Measurements from ENCODE around the gene PIK3C3.

Gene PIK3C3

DNA sequence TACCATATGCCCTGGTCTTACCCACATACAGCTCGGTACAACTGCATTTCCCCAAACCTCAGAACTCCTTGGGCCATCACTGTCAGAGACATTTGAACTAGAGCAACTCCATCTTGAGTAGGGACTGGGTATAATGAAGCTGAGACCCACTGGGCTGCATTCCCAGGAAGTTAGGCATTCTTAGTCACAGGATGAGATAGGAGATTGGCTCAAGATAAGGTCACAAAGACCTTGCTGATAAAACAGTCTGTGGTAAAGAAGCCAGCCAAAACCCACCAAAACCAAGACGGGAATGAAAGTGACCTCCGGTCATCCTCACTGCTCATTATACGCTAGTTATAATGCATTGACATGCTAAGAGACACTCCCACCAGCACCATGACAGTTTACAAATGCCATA lies 131.3 kb downstream of the PIK3C3 start:
- Histone ChIP-seq H3K9ac (no peak overlapping the region), H2AFZ (ENCODE audit: low read depth) (no peak overlapping the region), H3K4me2 (no peak overlapping the region), H4K20me1 (ENCODE audit: insufficient read depth) (no peaks in the 10 kb centered on the region), H3K36me3 (ENCODE audit: insufficient read depth) (peaks cover 3% of the 10 kb centered on the region; the same call in 1 of the 2 replicates), H3K27me3 (ENCODE audit: insufficient read depth, low read depth) (no peaks in the 10 kb centered on the region), H3K4me1 (ENCODE audit: low read depth, poor library complexity, severe bottlenecking) (no peaks in the 10 kb centered on the region), H3K79me2 (ENCODE audit: insufficient read depth, low read depth) (no peaks in the 10 kb centered on the region), H3K27ac (no peak overlapping the region), H3K4me3 (IDR thresholded peaks at IDR 0.05; ENCODE audit: insufficient read depth, low read depth, low read length) (no peak overlapping the region)
- TF ChIP-seq CTCF (conservative IDR thresholded peaks at IDR 0.05; ENCODE audit: low read depth, low read length), result no peak

GRCh38 chr18:42087235-42087634 lies 132.2 kb downstream of the PIK3C3 start:
- Histone ChIP-seq H3K79me2 (ENCODE audit: insufficient read depth, low read depth) (no peaks in the 10 kb centered on the region), H3K4me1 (ENCODE audit: low read depth, poor library complexity, severe bottlenecking) (no peaks in the 10 kb centered on the region), H2AFZ (ENCODE audit: low read depth) (no peak overlapping the region), H4K20me1 (ENCODE audit: insufficient read depth) (no peaks in the 10 kb centered on the region), H3K4me3 (IDR thresholded peaks at IDR 0.05; ENCODE audit: insufficient read depth, low read depth, low read length) (no peak overlapping the region), H3K9ac (no peak overlapping the region), H3K27ac (no peak overlapping the region), H3K27me3 (ENCODE audit: insufficient read depth, low read depth) (no peaks in the 10 kb centered on the region), H3K4me2 (no peak overlapping the region), H3K36me3 (ENCODE audit: insufficient read depth) (no peaks in the 10 kb centered on the region)
- no peak for TF ChIP-seq CTCF (conservative IDR thresholded peaks at IDR 0.05; ENCODE audit: low read depth, low read length)

DNA sequence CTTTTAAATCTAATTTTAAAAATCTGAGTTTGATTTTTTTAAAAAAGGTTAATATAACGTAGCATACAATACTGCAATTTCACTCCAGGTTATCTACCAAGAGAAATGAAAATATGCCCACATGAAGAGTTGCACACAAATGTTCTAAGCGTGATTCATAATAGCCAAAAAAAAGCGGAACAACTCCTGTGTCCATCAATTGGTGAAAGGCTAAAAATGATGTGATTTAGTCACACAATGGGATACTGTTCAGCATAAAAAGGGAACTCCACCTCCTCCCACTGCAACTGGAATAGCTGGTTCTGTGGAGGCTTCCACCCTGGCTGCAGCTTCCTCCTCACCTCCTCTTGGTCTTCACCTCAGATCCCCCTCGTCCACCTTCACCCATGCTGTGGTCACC lies 132.8 kb downstream of the PIK3C3 start:
- Histone ChIP-seq H3K27me3 (ENCODE audit: insufficient read depth, low read depth) (no peaks in the 10 kb centered on the region), H3K4me3 (IDR thresholded peaks at IDR 0.05; ENCODE audit: insufficient read depth, low read depth, low read length) (no peak overlapping the region), H3K4me1 (ENCODE audit: low read depth, poor library complexity, severe bottlenecking) (no peaks in the 10 kb centered on the region), H3K9ac (no peak overlapping the region), H4K20me1 (ENCODE audit: insufficient read depth) (no peaks in the 10 kb centered on the region), H3K4me2 (no peak overlapping the region), H3K79me2 (ENCODE audit: insufficient read depth, low read depth) (no peaks in the 10 kb centered on the region), H3K27ac (no peak overlapping the region), H3K36me3 (ENCODE audit: insufficient read depth) (no peaks in the 10 kb centered on the region), H2AFZ (ENCODE audit: low read depth) (no peak overlapping the region)
- no peak for TF ChIP-seq CTCF (conservative IDR thresholded peaks at IDR 0.05; ENCODE audit: low read depth, low read length)

DNA sequence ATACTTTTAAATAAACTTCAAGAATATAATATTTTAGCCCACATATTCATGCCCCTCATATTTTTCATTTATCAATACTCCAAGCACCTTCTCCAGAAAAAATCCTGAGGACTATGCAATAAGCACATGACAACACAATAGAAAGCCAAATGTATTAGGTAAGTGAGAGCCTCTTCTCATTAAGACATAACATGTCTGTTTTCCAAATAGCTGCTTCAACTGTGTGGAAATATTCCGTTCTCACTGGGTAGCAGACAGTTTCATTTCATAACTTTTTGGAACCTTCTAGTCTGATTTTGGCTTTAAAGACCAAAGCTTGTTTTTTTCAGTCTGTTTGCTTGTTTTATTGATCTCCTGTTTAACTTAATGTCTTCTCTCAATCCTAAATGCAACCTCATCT lies 137.8 kb downstream of the PIK3C3 start:
- TF ChIP-seq CTCF (conservative IDR thresholded peaks at IDR 0.05; ENCODE audit: low read depth, low read length), result no peak
- H2AFZ ChIP-seq (ENCODE audit: low read depth), result no peak overlapping the region
- no peak overlapping the region for H3K4me2 ChIP-seq
- no peak overlapping the region for H3K27ac ChIP-seq
- H4K20me1 ChIP-seq (ENCODE audit: insufficient read depth), result no peaks in the 10 kb centered on the region
- no peaks in the 10 kb centered on the region for H3K36me3 ChIP-seq (ENCODE audit: insufficient read depth)
- no peaks in the 10 kb centered on the region for H3K27me3 ChIP-seq (ENCODE audit: insufficient read depth, low read depth)
- H3K79me2 ChIP-seq (ENCODE audit: insufficient read depth, low read depth), result no peaks in the 10 kb centered on the region
- H3K9ac ChIP-seq, result no peak overlapping the region
- no peak overlapping the region for H3K4me3 ChIP-seq (IDR thresholded peaks at IDR 0.05; ENCODE audit: insufficient read depth, low read depth, low read length)
- H3K4me1 ChIP-seq (ENCODE audit: low read depth, poor library complexity, severe bottlenecking), result no peaks in the 10 kb centered on the region

GRCh38 chr18:42094875-42095274 lies 139.8 kb downstream of the PIK3C3 start:
- Histone ChIP-seq H3K9ac (no peak overlapping the region), H3K4me3 (IDR thresholded peaks at IDR 0.05; ENCODE audit: insufficient read depth, low read depth, low read length) (no peak overlapping the region)
- no peak for TF ChIP-seq CTCF (conservative IDR thresholded peaks at IDR 0.05; ENCODE audit: low read depth, low read length)

More at GRCh38 chr18:42094875-42095274, 139.8 kb downstream of the PIK3C3 start:
- no peaks in the 10 kb centered on the region for H3K79me2 ChIP-seq (ENCODE audit: insufficient read depth, low read depth)
- H3K36me3 ChIP-seq (ENCODE audit: insufficient read depth), result no peaks in the 10 kb centered on the region
- no peak overlapping the region for H3K4me2 ChIP-seq
- no peaks in the 10 kb centered on the region for H3K4me1 ChIP-seq (ENCODE audit: low read depth, poor library complexity, severe bottlenecking)
- H4K20me1 ChIP-seq (ENCODE audit: insufficient read depth), result no peaks in the 10 kb centered on the region
- no peaks in the 10 kb centered on the region for H3K27me3 ChIP-seq (ENCODE audit: insufficient read depth, low read depth)
- no peak overlapping the region for H2AFZ ChIP-seq (ENCODE audit: low read depth)
- no peak overlapping the region for H3K27ac ChIP-seq
